ENCODE data around the gene CLDN25.

GRCh38 chr11:113736323-113736722 is 43.3 kb upstream of the CLDN25 start:
- no peak for TF ChIP-seq EZH2 (IDR thresholded peaks at IDR 0.05; ENCODE audit: borderline replicate concordance, low read length)
- TF ChIP-seq, protein P1, sequence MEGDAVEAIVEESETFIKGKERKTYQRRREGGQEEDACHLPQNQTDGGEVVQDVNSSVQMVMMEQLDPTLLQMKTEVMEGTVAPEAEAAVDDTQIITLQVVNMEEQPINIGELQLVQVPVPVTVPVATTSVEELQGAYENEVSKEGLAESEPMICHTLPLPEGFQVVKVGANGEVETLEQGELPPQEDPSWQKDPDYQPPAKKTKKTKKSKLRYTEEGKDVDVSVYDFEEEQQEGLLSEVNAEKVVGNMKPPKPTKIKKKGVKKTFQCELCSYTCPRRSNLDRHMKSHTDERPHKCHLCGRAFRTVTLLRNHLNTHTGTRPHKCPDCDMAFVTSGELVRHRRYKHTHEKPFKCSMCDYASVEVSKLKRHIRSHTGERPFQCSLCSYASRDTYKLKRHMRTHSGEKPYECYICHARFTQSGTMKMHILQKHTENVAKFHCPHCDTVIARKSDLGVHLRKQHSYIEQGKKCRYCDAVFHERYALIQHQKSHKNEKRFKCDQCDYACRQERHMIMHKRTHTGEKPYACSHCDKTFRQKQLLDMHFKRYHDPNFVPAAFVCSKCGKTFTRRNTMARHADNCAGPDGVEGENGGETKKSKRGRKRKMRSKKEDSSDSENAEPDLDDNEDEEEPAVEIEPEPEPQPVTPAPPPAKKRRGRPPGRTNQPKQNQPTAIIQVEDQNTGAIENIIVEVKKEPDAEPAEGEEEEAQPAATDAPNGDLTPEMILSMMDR (conservative IDR thresholded peaks at IDR 0.05 in 1 of 2, IDR thresholded peaks at IDR 0.05 in 1 of 2; ENCODE audit: extremely low read depth in 1 of 2, insufficient read depth in 1 of 2, low read depth in 1 of 2, low read length in 2 of 2), result no peak
